SK-N-SH (cell line): ENCODE results near the gene MAPKAPK3. TPM values are rescaled to one million over a fixed set of nuclear protein-coding genes. Genes with fewer than 3 reads are reported as not detected.

Experiments used
- CTCF ChIA-PET: fragments of 300-600, 350-600 bp; formaldehyde crosslinking; extraction: SDS; loops from one replicate; lab custom pipeline; 2021; lab: Yijun Ruan, JAX
- POLR2A ChIA-PET: fragments of 350-600 bp; sonication (Branson Sonifier 250); formaldehyde crosslinking; extraction: SDS; loops from one replicate; lab custom pipeline; 2020; ENCODE audit warnings: antibody characterized with exemption, inconsistent platforms; lab: Yijun Ruan, JAX
- DNase-seq: peaks from one replicate; pipeline ENCODE4 v3.0.0; 2012
- H2AFZ ChIP-seq: fragments of 200-600 bp; sonication (generic); 2 replicates; pipeline ENCODE4 v1.8.1; 2016; ENCODE audit warnings: antibody characterized with exemption, mild to moderate bottlenecking, low read depth
- H3F3A ChIP-seq: fragments of 200-600 bp; sonication (generic); replicated peaks from 2 replicates; pipeline ENCODE3; 2016; ENCODE audit warnings: antibody characterized with exemption, mild to moderate bottlenecking; ENCODE audit not compliant: insufficient read depth
- H3K27ac ChIP-seq, 2 experiments: fragments of 200-500 bp in 1 of 2; fragments of 200-600 bp in 1 of 2; sonication (Bioruptor generic) in 1 of 2; sonication (generic), shearing (Covaris generic) in 1 of 2; 2 replicates each; pipeline versions ENCODE4 v1.5.1 to v1.6.1; 2014 to 2016; ENCODE audit warnings: low read depth in 2 of 2, inconsistent platforms in 1 of 2, low read length in 1 of 2, mild to moderate bottlenecking in 1 of 2, mixed read lengths in 1 of 2
- H3K27me3 ChIP-seq: fragments of 200-600 bp; sonication (generic), shearing (Covaris generic); 2 replicates; pipeline ENCODE4 v1.6.1; 2016; ENCODE audit warnings: mixed run types; ENCODE audit not compliant: insufficient read depth
- H3K36me3 ChIP-seq, 2 experiments: fragments of 200-500 bp in 1 of 2; fragments of 200-600 bp in 1 of 2; sonication (Bioruptor generic) in 1 of 2; sonication (generic) in 1 of 2; replicated peaks in 1 of 2; 2 replicates each; pipeline versions ENCODE3 to v1.5.1; 2014 to 2016; ENCODE audit warnings: low read length in 1 of 2, mild to moderate bottlenecking in 1 of 2; ENCODE audit not compliant: insufficient read depth in 2 of 2, control insufficient read depth in 1 of 2
- H3K4me1 ChIP-seq, 2 experiments: fragments of 200-500 bp in 1 of 2; fragments of 200-600 bp in 1 of 2; sonication (Bioruptor generic) in 1 of 2; sonication (generic), shearing (Covaris generic) in 1 of 2; 2 replicates each; pipeline versions ENCODE4 v1.5.1 to v1.6.1; 2014 to 2016; ENCODE audit warnings: low read depth in 1 of 2, low read length in 1 of 2, mixed run types in 1 of 2; ENCODE audit not compliant: insufficient read depth in 2 of 2, control insufficient read depth in 1 of 2
- H3K4me2 ChIP-seq: fragments of 200-600 bp; sonication (generic), shearing (Covaris generic); 2 replicates; pipeline ENCODE4 v1.6.1; 2017; ENCODE audit warnings: mixed run types
- H3K4me3 ChIP-seq, 2 experiments: fragments of 200-500 bp in 1 of 2; fragments of 200-600 bp in 1 of 2; sonication (Bioruptor generic) in 1 of 2; sonication (generic), shearing (Covaris generic) in 1 of 2; 2 replicates each; pipeline versions ENCODE4 v1.5.1 to v1.8.1; 2014 to 2016; ENCODE audit warnings: low read depth in 2 of 2, inconsistent platforms in 1 of 2, low read length in 1 of 2, mild to moderate bottlenecking in 1 of 2, mixed read lengths in 1 of 2, moderate library complexity in 1 of 2
- H3K79me2 ChIP-seq: fragments of 200-600 bp; sonication (generic); 2 replicates; pipeline ENCODE4 v1.8.1; 2017; ENCODE audit warnings: mild to moderate bottlenecking; ENCODE audit not compliant: insufficient read depth
- H3K9ac ChIP-seq: fragments of 200-600 bp; sonication (generic); 2 replicates; pipeline ENCODE4 v1.6.1; 2017; ENCODE audit warnings: mixed run types
- H3K9me2 ChIP-seq: fragments of 200-600 bp; sonication (generic); 2 replicates; pipeline ENCODE4 v1.6.1; 2017; ENCODE audit warnings: mixed run types
- H3K9me3 ChIP-seq: fragments of 200-600 bp; sonication (generic); 2 replicates; pipeline ENCODE4 v1.6.1; 2017; ENCODE audit warnings: mixed run types, mild to moderate bottlenecking, moderate library complexity
- H4K20me1 ChIP-seq: fragments of 200-600 bp; sonication (generic); 2 replicates; pipeline ENCODE4 v1.6.1; 2017; ENCODE audit warnings: mild to moderate bottlenecking, mixed run types; ENCODE audit not compliant: insufficient read depth
- CTCF ChIP-seq: fragments of 200-600 bp; sonication (generic); IDR thresholded peaks from 2 replicates; pipeline ENCODE4 v1.6.1; 2017; ENCODE audit warnings: antibody characterized with exemption, mild to moderate bottlenecking, moderate library complexity
- EP300 ChIP-seq, 2 experiments: IDR thresholded peaks; 2 replicates each; pipeline versions ENCODE4 v1.4.0 to v1.6.1; 2012; ENCODE audit warnings: borderline replicate concordance in 1 of 2, low read depth in 1 of 2, low read length in 1 of 2
- EZH2phosphoT487 ChIP-seq: fragments of 200-600 bp; sonication (generic); IDR thresholded peaks from 2 replicates; pipeline ENCODE4 v1.6.1; 2017; ENCODE audit warnings: low read depth, mixed run types, mild to moderate bottlenecking, antibody characterized with exemption, moderate library complexity, borderline replicate concordance
- FOXJ3 ChIP-seq: sonication (generic); formaldehyde crosslinking; IDR thresholded peaks from 2 replicates; pipeline ENCODE4 v1.5.1; 2020; ENCODE audit warnings: mild to moderate bottlenecking, missing genetic modification reagents
- IRF3 ChIP-seq: fragments of 150-350 bp; IDR thresholded peaks from 2 replicates; pipeline ENCODE4 v1.6.1; 2016; ENCODE audit warnings: mild to moderate bottlenecking, low read depth, low read length
- MXI1 ChIP-seq: IDR thresholded peaks from 2 replicates; pipeline ENCODE4 v1.6.1; 2012; ENCODE audit warnings: mild to moderate bottlenecking, low read depth, low read length, improper control_type of control experiment
- RFX5 ChIP-seq: IDR thresholded peaks from 2 replicates; pipeline ENCODE4 v1.6.1; 2012; ENCODE audit warnings: mild to moderate bottlenecking, improper control_type of control experiment, low read length
- SIN3A ChIP-seq: IDR thresholded peaks from 2 replicates; pipeline ENCODE4 v1.6.1; 2012; ENCODE audit warnings: low read depth, mild to moderate bottlenecking, low read length, moderate library complexity, borderline replicate concordance
- SMC3 ChIP-seq: IDR thresholded peaks from 2 replicates; pipeline ENCODE4 v1.6.1; 2012; ENCODE audit warnings: low read depth, low read length, improper control_type of control experiment
- TAF1 ChIP-seq: IDR thresholded peaks from 2 replicates; pipeline ENCODE4 v1.6.1; 2012; ENCODE audit warnings: low read depth, mild to moderate bottlenecking, low read length, moderate library complexity, borderline replicate concordance
- TCF12 ChIP-seq: IDR thresholded peaks from 2 replicates; pipeline ENCODE4 v1.4.0; 2012
- TEAD4 ChIP-seq: IDR thresholded peaks from 2 replicates; pipeline ENCODE4 v1.4.0; 2012; ENCODE audit warnings: mild to moderate bottlenecking, borderline replicate concordance; ENCODE audit not compliant: insufficient read depth
- USF1 ChIP-seq: IDR thresholded peaks from 2 replicates; pipeline ENCODE4 v1.4.0; 2012; ENCODE audit warnings: low read depth, borderline replicate concordance
- USF2 ChIP-seq: fragments of 150-350 bp; IDR thresholded peaks from 2 replicates; pipeline ENCODE4 v1.6.1; 2017; ENCODE audit warnings: antibody characterized with exemption, low read length, low read depth, borderline replicate concordance
- YY1 ChIP-seq: IDR thresholded peaks from 2 replicates; pipeline ENCODE4 v1.4.0; 2012; ENCODE audit warnings: low read depth, mild to moderate bottlenecking
- ZBTB33 ChIP-seq: IDR thresholded peaks from 2 replicates; pipeline ENCODE4 v1.4.0; 2012; ENCODE audit warnings: low read depth, borderline replicate concordance
- WGBS: methylation state at CpG from one replicate; pipeline ENCODE4 v1.1.6; 2017; ENCODE audit warnings: low lambda C conversion rate; 5-methylcytosine and 5-hydroxymethylcytosine counted together
- polyA plus RNA-seq, 3 experiments: library from polyadenylated mRNA; depleted of rRNA; stranded (reverse); fragments of >200 nt; gene quantifications; 2 replicates each; pipeline ENCODE4 v1.2.3, GENCODE V29; 2012

The MAPKAPK3 gene
- polyA plus RNA-seq, 1 of the 3 experiments (the other 2 are of a cell fraction), result 29.4 TPM

- Histone ChIP-seq H3K4me3 (no peak overlapping the region), H3K4me2 (no peak overlapping the region), H3K27ac (no peak overlapping the region), H3K9me3 (no peaks in the 10 kb centered on the region; the same call in 1 of the 2 replicates), H3F3A (no peaks in the 10 kb centered on the region), H3K79me2 (no peaks in the 10 kb centered on the region), H3K9ac (no peak overlapping the region), H3K9me2 (no peaks in the 10 kb centered on the region), H2AFZ (no peak overlapping the region), H3K36me3 (no peaks in the 10 kb centered on the region), H3K27me3 (no peaks in the 10 kb centered on the region; the same call in 1 of the 2 replicates), H3K4me1 (no peaks in the 10 kb centered on the region), H4K20me1 (no peaks in the 10 kb centered on the region)
- no peak for DNase-seq
- ChIA-PET CTCF (no interaction called here), POLR2A (no interaction called here)
- WGBS, result 11% methylated on average over 3 of the region's 3 CpGs
- TF ChIP-seq RFX5, result no peak
- TF ChIP-seq CTCF, result no peak
- no peak for TF ChIP-seq YY1
Measured at GRCh38 chr3:50696276-50696675, 79.3 kb downstream of the MAPKAPK3 start.

GRCh38 chr3:50698269-50698668 lies 81.3 kb downstream of the MAPKAPK3 start:
- Histone ChIP-seq H3K9ac (no peak overlapping the region), H2AFZ (no peak overlapping the region), H3K4me1 (no peaks in the 10 kb centered on the region), H3K36me3 (no peaks in the 10 kb centered on the region), H3K9me2 (no peaks in the 10 kb centered on the region), H3F3A (no peaks in the 10 kb centered on the region), H3K27ac (no peak overlapping the region), H3K9me3 (no peaks in the 10 kb centered on the region; the same call in 1 of the 2 replicates), H3K4me2 (no peak overlapping the region), H3K79me2 (no peaks in the 10 kb centered on the region), H4K20me1 (no peaks in the 10 kb centered on the region), H3K27me3 (peaks cover 3% of the 10 kb centered on the region), H3K4me3 (no peak overlapping the region)
- POLR2A ChIA-PET, result no interaction called here
- CTCF ChIA-PET, result no interaction called here
- TF ChIP-seq FOXJ3 (CRISPR knock-in tag), result no peak
- no peak for TF ChIP-seq YY1
- no peak for TF ChIP-seq TAF1
- TF ChIP-seq TCF12, result no peak
- no peak for TF ChIP-seq IRF3
- no peak for TF ChIP-seq EZH2phosphoT487
- TF ChIP-seq MXI1, result no peak
- no peak for TF ChIP-seq USF2
- no peak for TF ChIP-seq SIN3A
- no peak for TF ChIP-seq USF1
- no peak for TF ChIP-seq EP300 (IDR thresholded peaks at IDR 0.05; ENCODE audit: borderline replicate concordance in 1 of 2, low read depth in 1 of 2, low read length in 1 of 2)
- TF ChIP-seq SMC3, result no peak
- TF ChIP-seq ZBTB33, result no peak
- no peak for TF ChIP-seq TEAD4
- TF ChIP-seq RFX5, result no peak
- no peak for DNase-seq
- 34% methylated on average over 2 of the region's 2 CpGs for WGBS
